ENCODE data around the gene ZNF787.

DNA sequence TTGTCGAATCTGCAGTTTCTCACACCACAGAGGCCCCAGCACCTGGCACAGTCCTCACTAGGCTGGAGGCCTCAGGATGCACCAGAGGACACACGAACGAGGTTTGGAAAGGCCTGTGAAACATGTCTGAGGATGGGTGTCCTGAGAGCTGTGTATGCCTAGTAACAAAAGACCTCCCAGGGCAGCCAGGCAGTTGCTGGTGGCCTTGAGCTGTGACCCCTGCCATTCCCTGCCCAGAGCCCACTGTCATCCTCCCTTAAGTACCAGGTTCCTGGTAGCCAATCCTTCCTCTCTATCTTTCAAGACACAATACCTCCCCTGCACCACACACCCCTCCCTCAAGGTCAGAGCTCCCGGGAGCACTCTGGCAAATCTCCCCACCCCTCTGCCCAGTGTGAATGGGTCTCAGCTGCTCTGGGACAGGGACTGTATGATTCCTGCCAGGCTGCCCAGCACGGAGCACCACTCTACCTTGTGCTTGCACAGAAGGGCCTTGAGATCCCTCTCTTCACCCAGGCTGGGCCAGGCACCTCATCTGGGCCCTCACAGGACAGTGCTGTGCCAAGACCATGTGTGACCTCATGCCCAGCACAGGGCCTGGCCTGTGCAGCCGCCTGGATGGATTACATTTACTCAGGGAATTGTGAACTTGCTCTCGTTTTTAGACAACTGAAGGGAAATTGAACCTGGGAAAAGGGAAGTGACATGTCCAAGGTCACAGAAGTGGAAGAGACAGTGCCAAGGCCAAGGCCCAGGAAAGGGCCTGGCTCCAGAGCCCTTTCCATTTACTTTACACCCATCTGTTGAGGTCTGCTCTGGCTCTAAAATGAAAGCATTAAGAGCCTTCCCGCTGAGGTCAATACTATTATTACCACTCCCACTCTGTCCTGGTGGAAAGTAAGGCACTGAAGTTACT lies 2.2 kb downstream of the ZNF787 start:
- TF ChIP-seq EZH2 (IDR thresholded peaks at IDR 0.05; ENCODE audit: borderline replicate concordance, low read depth, low read length, severe bottlenecking), result no peak
- TF ChIP-seq, protein P1, sequence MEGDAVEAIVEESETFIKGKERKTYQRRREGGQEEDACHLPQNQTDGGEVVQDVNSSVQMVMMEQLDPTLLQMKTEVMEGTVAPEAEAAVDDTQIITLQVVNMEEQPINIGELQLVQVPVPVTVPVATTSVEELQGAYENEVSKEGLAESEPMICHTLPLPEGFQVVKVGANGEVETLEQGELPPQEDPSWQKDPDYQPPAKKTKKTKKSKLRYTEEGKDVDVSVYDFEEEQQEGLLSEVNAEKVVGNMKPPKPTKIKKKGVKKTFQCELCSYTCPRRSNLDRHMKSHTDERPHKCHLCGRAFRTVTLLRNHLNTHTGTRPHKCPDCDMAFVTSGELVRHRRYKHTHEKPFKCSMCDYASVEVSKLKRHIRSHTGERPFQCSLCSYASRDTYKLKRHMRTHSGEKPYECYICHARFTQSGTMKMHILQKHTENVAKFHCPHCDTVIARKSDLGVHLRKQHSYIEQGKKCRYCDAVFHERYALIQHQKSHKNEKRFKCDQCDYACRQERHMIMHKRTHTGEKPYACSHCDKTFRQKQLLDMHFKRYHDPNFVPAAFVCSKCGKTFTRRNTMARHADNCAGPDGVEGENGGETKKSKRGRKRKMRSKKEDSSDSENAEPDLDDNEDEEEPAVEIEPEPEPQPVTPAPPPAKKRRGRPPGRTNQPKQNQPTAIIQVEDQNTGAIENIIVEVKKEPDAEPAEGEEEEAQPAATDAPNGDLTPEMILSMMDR (IDR thresholded peaks at IDR 0.05; ENCODE audit: borderline replicate concordance, extremely low read depth, low read length, poor library complexity, severe bottlenecking), result no peak
